HEK293 (cell line): ENCODE data around the gene FSD2.
A peak's percentile ranks its signal among the peaks of the same experiment; 100 is the strongest.

ENCODE experiments used
- BCL11B ChIP-seq: fragments of 450-650 bp; formaldehyde crosslinking; IDR thresholded peaks from 2 replicates; pipeline ENCODE4 v1.5.1; 2016; ENCODE audit warnings: low read depth, missing biosample characterization, missing genetic modification characterization
- CTCF ChIP-seq: fragments of 450-650 bp; formaldehyde crosslinking; IDR thresholded peaks from 2 replicates; pipeline ENCODE4 v1.5.1; 2016; ENCODE audit warnings: missing biosample characterization, missing genetic modification characterization
- FEZF1 ChIP-seq: fragments of 450-650 bp; formaldehyde crosslinking; IDR thresholded peaks from 2 replicates; pipeline ENCODE4 v1.5.1; 2016; ENCODE audit warnings: missing biosample characterization, missing genetic modification characterization
- KLF10 ChIP-seq: fragments of 450-650 bp; IDR thresholded peaks from 2 replicates; pipeline ENCODE4 v1.5.1; 2018; ENCODE audit warnings: missing biosample characterization, mild to moderate bottlenecking, missing genetic modification characterization
- KLF17 ChIP-seq: fragments of 450-650 bp; formaldehyde crosslinking; IDR thresholded peaks from 2 replicates; pipeline ENCODE4 v1.5.1; 2016; ENCODE audit warnings: missing biosample characterization, missing genetic modification characterization
- KLF7 ChIP-seq: fragments of 450-650 bp; formaldehyde crosslinking; IDR thresholded peaks from 2 replicates; pipeline ENCODE4 v1.5.1; 2016; ENCODE audit warnings: missing biosample characterization, missing genetic modification characterization, borderline replicate concordance
- OSR2 ChIP-seq: fragments of 450-650 bp; formaldehyde crosslinking; IDR thresholded peaks from 2 replicates; pipeline ENCODE4 v1.5.1; 2016; ENCODE audit warnings: missing biosample characterization, missing genetic modification characterization
- OVOL3 ChIP-seq: fragments of 450-650 bp; formaldehyde crosslinking; IDR thresholded peaks from 2 replicates; pipeline ENCODE4 v1.5.1; 2016; ENCODE audit warnings: missing biosample characterization, missing genetic modification characterization
- REST ChIP-seq: fragments of 450-650 bp; formaldehyde crosslinking; IDR thresholded peaks from 2 replicates; pipeline ENCODE4 v1.5.1; 2016; ENCODE audit warnings: missing biosample characterization, missing genetic modification characterization
- ZBTB1 ChIP-seq: fragments of 450-650 bp; formaldehyde crosslinking; IDR thresholded peaks from 2 replicates; pipeline ENCODE4 v1.5.1; 2016; ENCODE audit warnings: missing biosample characterization, missing genetic modification characterization
- ZBTB20 ChIP-seq: fragments of 450-650 bp; formaldehyde crosslinking; IDR thresholded peaks from 2 replicates; pipeline ENCODE4 v1.5.1; 2016; ENCODE audit warnings: missing biosample characterization, missing genetic modification characterization
- ZBTB8A ChIP-seq: fragments of 450-650 bp; formaldehyde crosslinking; IDR thresholded peaks from 2 replicates; pipeline ENCODE4 v1.5.1; 2016; ENCODE audit warnings: missing biosample characterization, missing genetic modification characterization
- ZFP37 ChIP-seq: fragments of 450-650 bp; formaldehyde crosslinking; IDR thresholded peaks from 2 replicates; pipeline ENCODE4 v1.5.1; 2016; ENCODE audit warnings: missing biosample characterization, missing genetic modification characterization
- ZNF132 ChIP-seq: fragments of 450-650 bp; formaldehyde crosslinking; IDR thresholded peaks from 2 replicates; pipeline ENCODE4 v1.5.1; 2017; ENCODE audit warnings: missing biosample characterization, missing genetic modification characterization, borderline replicate concordance
- ZNF146 ChIP-seq: fragments of 450-650 bp; formaldehyde crosslinking; IDR thresholded peaks from 2 replicates; pipeline ENCODE4 v1.5.1; 2016; ENCODE audit warnings: missing biosample characterization, missing genetic modification characterization
- ZNF175 ChIP-seq: fragments of 450-650 bp; formaldehyde crosslinking; IDR thresholded peaks from 2 replicates; pipeline ENCODE4 v1.5.1; 2016; ENCODE audit warnings: missing biosample characterization, missing genetic modification characterization
- ZNF18 ChIP-seq: fragments of 450-650 bp; formaldehyde crosslinking; IDR thresholded peaks from 2 replicates; pipeline ENCODE4 v1.5.1; 2016; ENCODE audit warnings: missing biosample characterization, missing genetic modification characterization
- ZNF184 ChIP-seq: fragments of 450-650 bp; IDR thresholded peaks from 2 replicates; pipeline ENCODE4 v1.5.1; 2018; ENCODE audit warnings: missing biosample characterization, mild to moderate bottlenecking, missing genetic modification characterization
- ZNF2 ChIP-seq: fragments of 450-650 bp; formaldehyde crosslinking; IDR thresholded peaks from 2 replicates; pipeline ENCODE4 v1.5.1; 2016; ENCODE audit warnings: missing biosample characterization, missing genetic modification characterization
- ZNF248 ChIP-seq: fragments of 450-650 bp; formaldehyde crosslinking; IDR thresholded peaks from 2 replicates; pipeline ENCODE4 v1.5.1; 2017; ENCODE audit warnings: missing biosample characterization, missing genetic modification characterization
- ZNF324 ChIP-seq: fragments of 450-650 bp; formaldehyde crosslinking; IDR thresholded peaks from 2 replicates; pipeline ENCODE4 v1.5.1; 2016; ENCODE audit warnings: missing biosample characterization, missing genetic modification characterization
- ZNF335 ChIP-seq: fragments of 450-650 bp; formaldehyde crosslinking; conservative IDR thresholded peaks from 2 replicates; pipeline ENCODE4 v1.5.1; 2016; ENCODE audit warnings: missing biosample characterization, missing genetic modification characterization
- ZNF433 ChIP-seq: fragments of 450-650 bp; formaldehyde crosslinking; IDR thresholded peaks from 2 replicates; pipeline ENCODE4 v1.5.1; 2016; ENCODE audit warnings: missing biosample characterization, missing genetic modification characterization, low read depth
- ZNF48 ChIP-seq: fragments of 450-650 bp; formaldehyde crosslinking; IDR thresholded peaks from 2 replicates; pipeline ENCODE4 v1.5.1; 2016; ENCODE audit warnings: missing biosample characterization, missing genetic modification characterization
- ZNF544 ChIP-seq: fragments of 450-650 bp; formaldehyde crosslinking; IDR thresholded peaks from 2 replicates; pipeline ENCODE4 v1.5.0; 2017; ENCODE audit warnings: missing biosample characterization, missing genetic modification characterization
- ZNF555 ChIP-seq: fragments of 450-650 bp; formaldehyde crosslinking; conservative IDR thresholded peaks from 2 replicates; pipeline ENCODE4 v1.5.1; 2017; ENCODE audit warnings: missing biosample characterization, mild to moderate bottlenecking, missing genetic modification characterization, inconsistent platforms
- ZNF610 ChIP-seq: fragments of 450-650 bp; formaldehyde crosslinking; IDR thresholded peaks from 2 replicates; pipeline ENCODE4 v1.5.1; 2016; ENCODE audit warnings: missing biosample characterization, missing genetic modification characterization, borderline replicate concordance
- ZNF692 ChIP-seq: fragments of 450-650 bp; formaldehyde crosslinking; IDR thresholded peaks from 2 replicates; pipeline ENCODE4 v1.5.1; 2016; ENCODE audit warnings: missing biosample characterization, missing genetic modification characterization
- ZNF791 ChIP-seq: fragments of 450-650 bp; formaldehyde crosslinking; IDR thresholded peaks from 2 replicates; pipeline ENCODE4 v1.5.1; 2016; ENCODE audit warnings: missing biosample characterization, missing genetic modification characterization
- ZNF837 ChIP-seq: fragments of 450-650 bp; formaldehyde crosslinking; IDR thresholded peaks from 2 replicates; pipeline ENCODE4 v1.5.1; 2016; ENCODE audit warnings: missing biosample characterization, missing genetic modification characterization
- ZSCAN16 ChIP-seq: fragments of 450-650 bp; formaldehyde crosslinking; IDR thresholded peaks from 2 replicates; pipeline ENCODE4 v1.5.1; 2016; ENCODE audit warnings: missing biosample characterization, missing genetic modification characterization
- ZSCAN30 ChIP-seq: fragments of 450-650 bp; IDR thresholded peaks from 2 replicates; pipeline ENCODE4 v1.5.1; 2018; ENCODE audit warnings: missing biosample characterization, mild to moderate bottlenecking, missing genetic modification characterization, moderate library complexity
- ZXDB ChIP-seq: fragments of 450-650 bp; formaldehyde crosslinking; IDR thresholded peaks from 2 replicates; pipeline ENCODE4 v1.5.1; 2016; ENCODE audit warnings: missing biosample characterization, missing genetic modification characterization

FSD2 gene

GRCh38 chr15:82803793-82804574 is 1.9 kb downstream of the FSD2 start (continued):
- no peak for TF ChIP-seq ZXDB (tag by site-specific recombination)
- TF ChIP-seq ZSCAN30: no peak
- no peak for TF ChIP-seq ZNF18 (tag by site-specific recombination)
- TF ChIP-seq ZNF2: no peak
- peak; percentile 61; the same call in 1 of the 2 replicates for TF ChIP-seq OSR2 (tag by site-specific recombination)
- no peak for TF ChIP-seq ZNF248 (tag by site-specific recombination)
- no peak for TF ChIP-seq ZNF433 (tag by site-specific recombination)
- no peak for TF ChIP-seq ZNF837 (tag by site-specific recombination)
- no peak for TF ChIP-seq ZNF791 (tag by site-specific recombination)
- no peak for TF ChIP-seq BCL11B (tag by site-specific recombination)
- no peak for TF ChIP-seq ZNF146 (tag by site-specific recombination)
- TF ChIP-seq ZNF335 (tag by site-specific recombination): peak; percentile 95
- TF ChIP-seq ZNF184: no peak
- TF ChIP-seq ZNF692 (tag by site-specific recombination): peak; percentile 55
- no peak for TF ChIP-seq ZNF175 (tag by site-specific recombination)
- TF ChIP-seq ZBTB1 (tag by site-specific recombination): no peak
- TF ChIP-seq ZBTB20 (tag by site-specific recombination): 0 out of 2 replicates have a peak, but pooled peaks have one; percentile 8
- TF ChIP-seq CTCF (tag by site-specific recombination): no peak
- TF ChIP-seq ZFP37 (tag by site-specific recombination): no peak
- no peak for TF ChIP-seq ZNF132 (tag by site-specific recombination)
- TF ChIP-seq ZNF324: no peak
- TF ChIP-seq KLF10: no peak
- TF ChIP-seq ZNF48: no peak
- TF ChIP-seq KLF17: no peak
- TF ChIP-seq ZNF544 (tag by site-specific recombination): no peak
- TF ChIP-seq ZSCAN16: no peak
- TF ChIP-seq ZNF555 (tag by site-specific recombination): no peak
- TF ChIP-seq ZNF610: no peak
- no peak for TF ChIP-seq OVOL3 (tag by site-specific recombination)
- TF ChIP-seq KLF7 (tag by site-specific recombination): no peak
- TF ChIP-seq FEZF1 (tag by site-specific recombination): no peak
- TF ChIP-seq REST (tag by site-specific recombination): no peak
- no peak for TF ChIP-seq ZBTB8A
